ENCODE data around the gene AVEN. TPM values are rescaled to one million over a fixed set of nuclear protein-coding genes. Genes with fewer than 3 reads are reported as not detected.

Gene AVEN
- total and polyA plus RNA-seq, 2 of the 4 experiments (the other 2 are of a cell fraction): 9.1 to 17.6 TPM

DNA sequence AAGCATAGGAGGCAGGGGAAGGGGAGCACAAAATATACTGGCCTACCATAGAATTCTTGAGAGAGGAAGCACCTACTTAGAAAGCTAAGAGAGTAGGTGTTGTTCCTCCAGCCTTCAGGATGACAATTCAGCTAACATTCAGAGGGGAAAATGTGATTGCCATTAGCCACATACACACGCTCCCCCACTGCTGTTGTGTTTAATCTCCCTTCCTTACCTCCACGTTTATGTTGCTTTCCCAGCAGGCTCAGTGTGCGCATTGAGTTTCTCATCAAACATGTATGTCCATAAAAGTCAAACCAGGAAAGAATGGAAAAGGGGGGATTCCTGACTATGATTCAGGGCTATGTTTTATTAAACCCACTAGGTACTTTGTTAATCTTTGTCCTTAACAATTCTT is 215.9 kb downstream of the AVEN start:
- Histone ChIP-seq H3K4me1 (ENCODE audit: control insufficient read depth, insufficient read depth, low read length) (no peaks in the 10 kb centered on the region), H2BK20ac (ENCODE audit: low read depth, low read length) (no peak overlapping the region), H2BK15ac (ENCODE audit: low read depth, low read length) (no peak overlapping the region), H3K4ac (ENCODE audit: low read depth, low read length) (no peak overlapping the region), H3K14ac (replicated peaks; ENCODE audit: low read depth, low read length) (no peak overlapping the region), H3K23ac (ENCODE audit: low read depth, low read length) (no peak overlapping the region), H2BK5ac (ENCODE audit: low read depth, low read length, poor library complexity, severe bottlenecking) (no peak overlapping the region), H3K9me3 (ENCODE audit: control insufficient read depth, insufficient read depth, low read length) (no peaks in the 10 kb centered on the region; the same call in 1 of the 2 replicates), H3K56ac (ENCODE audit: extremely low read depth, insufficient read depth, low read length) (no peak overlapping the region), H4K91ac (ENCODE audit: insufficient read depth, low read depth, low read length) (no peak overlapping the region), H3K4me3 (ENCODE audit: insufficient read depth, low read depth, low read length) (no peak overlapping the region), H2BK120ac (ENCODE audit: low read depth, low read length) (no peak overlapping the region), H2AK9ac (replicated peaks; ENCODE audit: low read depth, low read length, poor library complexity) (no peak overlapping the region), H2AFZ (replicated peaks; ENCODE audit: low read length, poor library complexity) (no peak overlapping the region), H3K36me3 (ENCODE audit: control insufficient read depth, insufficient read depth, low read length) (no peaks in the 10 kb centered on the region), H4K5ac (ENCODE audit: low read depth, low read length) (no peak overlapping the region), H3K27ac (ENCODE audit: insufficient read depth, low read length) (no peak overlapping the region), H2AK5ac (ENCODE audit: low read depth, low read length) (no peak overlapping the region), H4K8ac (ENCODE audit: low read depth in 2 of 2, low read length in 2 of 2) (no peak overlapping the region), H3K9ac (ENCODE audit: low read depth, low read length) (no peak overlapping the region), H3K79me1 (ENCODE audit: low read depth in 1 of 2, low read length in 2 of 2) (no peaks in the 10 kb centered on the region), H3K9me1 (ENCODE audit: insufficient read depth, low read length) (no peaks in the 10 kb centered on the region), H3K4me2 (ENCODE audit: low read depth, low read length) (no peak overlapping the region), H4K20me1 (ENCODE audit: insufficient read depth, low read length) (no peaks in the 10 kb centered on the region), H3K18ac (ENCODE audit: low read depth, low read length) (no peak overlapping the region), H3K27me3 (ENCODE audit: control insufficient read depth, insufficient read depth, low read length) (peaks cover 14% of the 10 kb centered on the region)
- in situ Hi-C loops (cut with MboI; ENCODE audit: low sequenced_read_pairs) (no loop called here), dilution Hi-C loops (cut with HindIII; ENCODE audit: low sequenced_read_pairs, unreplicated experiment) (no loop called here), intact Hi-C loops (cut with micrococcal nuclease) (no loop called here)
- CTCF ChIA-PET: interaction anchor here (0.6 kb wide), 1 partner anchor 12 kb away, joined by 4 read pairs; no protein-coding TSS in a partner anchor
- no peak for TF ChIP-seq NFE2L2 (IDR thresholded peaks at IDR 0.05; ENCODE audit: low read depth, low read length)
- no peak for TF ChIP-seq FOS (IDR thresholded peaks at IDR 0.05; ENCODE audit: low read depth, low read length)
- TF ChIP-seq, protein P1, sequence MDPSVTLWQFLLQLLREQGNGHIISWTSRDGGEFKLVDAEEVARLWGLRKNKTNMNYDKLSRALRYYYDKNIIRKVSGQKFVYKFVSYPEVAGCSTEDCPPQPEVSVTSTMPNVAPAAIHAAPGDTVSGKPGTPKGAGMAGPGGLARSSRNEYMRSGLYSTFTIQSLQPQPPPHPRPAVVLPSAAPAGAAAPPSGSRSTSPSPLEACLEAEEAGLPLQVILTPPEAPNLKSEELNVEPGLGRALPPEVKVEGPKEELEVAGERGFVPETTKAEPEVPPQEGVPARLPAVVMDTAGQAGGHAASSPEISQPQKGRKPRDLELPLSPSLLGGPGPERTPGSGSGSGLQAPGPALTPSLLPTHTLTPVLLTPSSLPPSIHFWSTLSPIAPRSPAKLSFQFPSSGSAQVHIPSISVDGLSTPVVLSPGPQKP (IDR thresholded peaks at IDR 0.05; ENCODE audit: borderline replicate concordance, low read depth, low read length): no peak
- no peak for DNase-seq
- ATAC-seq (ENCODE audit: low read depth): no peak
- WGBS, 2 experiments (ENCODE audit: extremely low coverage in 2 of 2, insufficient read length in 1 of 2): no CpG with 5 or more reads among the region's 3 CpGs
- POLR2A ChIA-PET (ENCODE audit: unreplicated experiment): no interaction called here
- no TSS peak for BruUV-seq (replicated peaks)

All from IMR-90 (cell line).